ENCODE measurements around the gene KLF11.

KLF11 gene

DNA sequence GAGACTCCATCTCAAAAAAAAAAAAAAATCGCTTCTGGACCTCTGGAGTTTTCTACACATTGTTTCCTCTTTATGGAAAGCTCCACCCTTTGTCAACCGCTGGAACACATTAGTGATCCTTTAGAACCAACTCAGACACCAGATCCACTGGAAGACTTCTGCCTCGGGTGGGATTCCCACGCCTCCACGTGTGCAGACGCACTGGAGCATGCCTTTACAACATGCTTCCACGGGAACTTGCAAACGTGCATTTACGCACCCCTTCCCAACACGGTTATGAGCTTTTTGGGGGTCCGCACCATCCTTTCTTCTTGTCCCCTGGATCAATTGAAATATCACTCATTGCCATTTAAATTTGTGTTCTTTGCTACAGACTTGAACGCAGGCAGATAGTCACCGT lies 31.8 kb downstream of the KLF11 start:
- Histone ChIP-seq H3K9me3 (ENCODE audit: insufficient read depth, low read depth, low read length) (peaks cover 1% of the 10 kb centered on the region), H3K23ac (ENCODE audit: low read length) (no peak overlapping the region), H3K4me1 (ENCODE audit: control insufficient read depth in 1 of 2, insufficient read depth in 2 of 2, low read length in 2 of 2) (peaks cover 3 to 6% of the 10 kb centered on the region in 2 experiments), H4K91ac (ENCODE audit: low read depth, low read length) (no peak overlapping the region), H3K79me2 (ENCODE audit: control insufficient read depth, insufficient read depth, low read length, poor library complexity) (no peaks in the 10 kb centered on the region), H2BK12ac (ENCODE audit: low read length) (no peak overlapping the region), H3K36me3 (ENCODE audit: control insufficient read depth in 1 of 2, insufficient read depth in 2 of 2, low read length in 2 of 2) (no peaks in the 10 kb centered on the region), H2BK120ac (ENCODE audit: insufficient read depth, low read length, poor library complexity) (no peak overlapping the region), H2AK5ac (ENCODE audit: low read length) (no peak overlapping the region), H3K14ac (ENCODE audit: low read length) (no peak overlapping the region), H3K18ac (ENCODE audit: low read length) (no peak overlapping the region), H4K12ac (ENCODE audit: low read depth, low read length) (no peak overlapping the region), H3K4me3 (ENCODE audit: low read depth, low read length) (no peak overlapping the region), H3K27me3 (ENCODE audit: insufficient read depth, low read length) (peaks cover 22% of the 10 kb centered on the region), H3K4me2 (ENCODE audit: low read length) (no peak overlapping the region), H3K27ac (ENCODE audit: low read depth, low read length) (no peak overlapping the region), H4K8ac (ENCODE audit: low read depth, low read length) (no peak overlapping the region), H3K79me1 (ENCODE audit: low read length) (no peaks in the 10 kb centered on the region), H3K9ac (ENCODE audit: low read length) (no peak overlapping the region), H2BK5ac (ENCODE audit: low read depth, low read length, poor library complexity) (no peak overlapping the region), H2AFZ (ENCODE audit: insufficient read depth, low read length, poor library complexity) (no peak overlapping the region), H3K4ac (ENCODE audit: low read depth, low read length) (no peak overlapping the region)
- WGBS (ENCODE audit: extremely low coverage, insufficient coverage, insufficient read length) = no CpG with 5 or more reads among the region's 13 CpGs
- DNase-seq = no peak

DNA sequence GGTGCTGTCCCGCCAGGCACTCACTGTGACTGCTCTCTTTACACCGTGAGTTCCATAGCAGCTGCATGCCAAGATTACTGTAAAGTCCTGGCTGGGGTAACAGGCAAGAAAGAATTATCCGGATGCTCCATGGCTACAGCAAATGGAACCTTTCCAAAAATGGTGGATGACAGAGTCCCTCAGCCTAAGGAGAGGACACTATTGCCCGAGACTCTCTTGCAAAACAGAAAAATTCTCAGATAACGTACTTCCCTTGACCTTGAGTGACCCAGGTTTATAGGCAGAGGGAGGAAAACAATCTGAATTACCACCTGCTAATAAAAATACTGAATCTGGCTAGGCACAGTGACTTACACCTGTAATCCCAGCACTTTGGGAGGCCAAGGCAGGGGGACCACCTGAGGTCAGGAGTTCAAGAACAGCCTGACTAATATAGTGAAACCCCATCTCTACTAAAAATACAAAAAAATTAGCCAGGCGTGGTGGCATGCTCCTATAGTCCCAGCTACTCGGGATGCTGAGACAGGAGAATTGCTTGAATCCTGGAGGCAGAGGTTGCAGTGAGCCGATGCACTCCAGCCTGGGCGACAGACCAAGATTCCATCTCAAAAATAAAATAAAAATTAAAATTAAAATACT lies 32.3 kb downstream of the KLF11 start:
- H4K91ac ChIP-seq (ENCODE audit: low read depth, low read length) = no peak overlapping the region
- H3K14ac ChIP-seq (ENCODE audit: low read length) = no peak overlapping the region
- no peak overlapping the region for H4K8ac ChIP-seq (ENCODE audit: low read depth, low read length)
- no peak overlapping the region for H2BK5ac ChIP-seq (ENCODE audit: low read depth, low read length, poor library complexity)
- H3K79me1 ChIP-seq (ENCODE audit: low read length) = peaks cover 2% of the 10 kb centered on the region
- H3K27me3 ChIP-seq (ENCODE audit: insufficient read depth, low read length) = peaks cover 27% of the 10 kb centered on the region
- no peak overlapping the region for H2BK120ac ChIP-seq (ENCODE audit: insufficient read depth, low read length, poor library complexity)
- H2AFZ ChIP-seq (ENCODE audit: insufficient read depth, low read length, poor library complexity) = no peak overlapping the region
- no peak overlapping the region for H3K23ac ChIP-seq (ENCODE audit: low read length)
- no peak overlapping the region for H3K4me3 ChIP-seq (ENCODE audit: low read depth, low read length)
- no peak overlapping the region for H3K9ac ChIP-seq (ENCODE audit: low read length)
- H3K9me3 ChIP-seq (ENCODE audit: insufficient read depth, low read depth, low read length) = peaks cover 1% of the 10 kb centered on the region
- H3K18ac ChIP-seq (ENCODE audit: low read length) = no peak overlapping the region
- H3K4ac ChIP-seq (ENCODE audit: low read depth, low read length) = no peak overlapping the region
- peaks cover 2% of the 10 kb centered on the region for H3K79me2 ChIP-seq (ENCODE audit: control insufficient read depth, insufficient read depth, low read length, poor library complexity)
- peaks cover 7 to 9% of the 10 kb centered on the region in 2 experiments for H3K4me1 ChIP-seq (ENCODE audit: control insufficient read depth in 1 of 2, insufficient read depth in 2 of 2, low read length in 2 of 2)
- H3K4me2 ChIP-seq (ENCODE audit: low read length) = no peak overlapping the region
- no peaks in the 10 kb centered on the region for H3K36me3 ChIP-seq (ENCODE audit: control insufficient read depth in 1 of 2, insufficient read depth in 2 of 2, low read length in 2 of 2)
- H3K27ac ChIP-seq (ENCODE audit: low read depth, low read length) = no peak overlapping the region
- no peak for DNase-seq
- no peak overlapping the region for H4K12ac ChIP-seq (ENCODE audit: low read depth, low read length)
- H2BK12ac ChIP-seq (ENCODE audit: low read length) = no peak overlapping the region
- no peak overlapping the region for H2AK5ac ChIP-seq (ENCODE audit: low read length)
- no CpG with 5 or more reads among the region's 9 CpGs for WGBS (ENCODE audit: extremely low coverage, insufficient coverage, insufficient read length)

DNA sequence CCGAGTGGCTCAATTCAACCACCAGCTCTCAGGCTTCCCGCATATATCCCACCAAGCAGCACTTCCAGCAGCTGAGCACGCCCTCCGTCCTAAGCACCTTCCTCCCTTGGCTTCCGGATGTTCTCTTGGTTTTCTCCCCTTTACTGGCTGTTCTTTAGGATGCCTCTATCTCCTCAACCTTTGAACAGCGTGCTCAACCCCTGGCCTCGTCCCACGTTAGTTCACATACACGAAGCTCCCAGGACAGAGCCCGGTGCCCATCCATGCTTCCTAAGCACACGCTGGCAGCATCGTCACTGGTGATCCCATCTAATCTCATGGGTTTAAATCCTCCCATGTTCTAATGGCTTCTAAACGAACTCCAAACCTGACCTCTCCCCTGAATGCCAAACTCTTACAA lies 33.2 kb downstream of the KLF11 start:
- Histone ChIP-seq H3K4me1 (ENCODE audit: control insufficient read depth in 1 of 2, insufficient read depth in 2 of 2, low read length in 2 of 2) (peaks cover 8 to 10% of the 10 kb centered on the region in 2 experiments), H3K18ac (ENCODE audit: low read length) (no peak overlapping the region), H3K14ac (ENCODE audit: low read length) (no peak overlapping the region), H3K4ac (ENCODE audit: low read depth, low read length) (no peak overlapping the region), H4K8ac (ENCODE audit: low read depth, low read length) (no peak overlapping the region), H3K36me3 (ENCODE audit: control insufficient read depth in 1 of 2, insufficient read depth in 2 of 2, low read length in 2 of 2) (no peaks in the 10 kb centered on the region), H3K23ac (ENCODE audit: low read length) (no peak overlapping the region), H2BK120ac (ENCODE audit: insufficient read depth, low read length, poor library complexity) (no peak overlapping the region), H4K91ac (ENCODE audit: low read depth, low read length) (no peak overlapping the region), H3K9me3 (ENCODE audit: insufficient read depth, low read depth, low read length) (no peaks in the 10 kb centered on the region), H2AK5ac (ENCODE audit: low read length) (no peak overlapping the region), H3K27ac (ENCODE audit: low read depth, low read length) (no peak overlapping the region), H3K27me3 (ENCODE audit: insufficient read depth, low read length) (peaks cover 30% of the 10 kb centered on the region), H4K12ac (ENCODE audit: low read depth, low read length) (no peak overlapping the region), H2AFZ (ENCODE audit: insufficient read depth, low read length, poor library complexity) (no peak overlapping the region), H3K4me3 (ENCODE audit: low read depth, low read length) (no peak overlapping the region), H3K79me1 (ENCODE audit: low read length) (peaks cover 3% of the 10 kb centered on the region), H2BK5ac (ENCODE audit: low read depth, low read length, poor library complexity) (no peak overlapping the region), H2BK12ac (ENCODE audit: low read length) (no peak overlapping the region), H3K9ac (ENCODE audit: low read length) (no peak overlapping the region), H3K79me2 (ENCODE audit: control insufficient read depth, insufficient read depth, low read length, poor library complexity) (peaks cover 2% of the 10 kb centered on the region), H3K4me2 (ENCODE audit: low read length) (no peak overlapping the region)
- WGBS (ENCODE audit: extremely low coverage, insufficient coverage, insufficient read length) = no CpG with 5 or more reads among the region's 13 CpGs
- DNase-seq = no peak

DNA sequence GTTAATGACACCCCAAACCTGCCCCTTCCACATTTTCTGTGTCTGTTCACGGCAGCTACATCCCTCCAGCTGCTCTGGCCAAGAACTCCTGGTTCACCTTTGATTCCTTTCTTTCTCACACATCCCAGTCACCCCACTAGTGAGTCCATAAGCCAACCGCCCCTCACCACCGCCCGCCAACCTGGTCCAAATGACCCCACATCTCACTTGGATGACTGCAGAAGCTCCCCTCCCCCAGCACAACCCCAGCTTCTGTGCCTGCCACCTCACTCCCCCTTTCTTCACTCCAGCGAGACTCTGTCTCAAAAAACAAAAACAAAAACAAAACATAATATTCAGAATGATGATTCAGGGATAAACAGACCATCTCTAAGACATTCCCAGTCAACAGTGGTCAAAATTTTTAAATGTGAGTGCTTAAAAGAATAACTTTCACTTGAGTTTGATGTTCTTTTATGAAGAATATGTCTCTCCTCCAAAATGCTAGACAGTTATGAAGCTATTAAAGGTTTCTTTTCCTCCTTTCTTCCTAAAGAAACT lies 33.7 kb downstream of the KLF11 start:
- H3K4ac ChIP-seq (ENCODE audit: low read depth, low read length) = no peak overlapping the region
- no peak overlapping the region for H2AFZ ChIP-seq (ENCODE audit: insufficient read depth, low read length, poor library complexity)
- H4K12ac ChIP-seq (ENCODE audit: low read depth, low read length) = no peak overlapping the region
- DNase-seq = no peak
- H3K27me3 ChIP-seq (ENCODE audit: insufficient read depth, low read length) = peaks cover 30% of the 10 kb centered on the region
- H3K79me1 ChIP-seq (ENCODE audit: low read length) = peaks cover 3% of the 10 kb centered on the region
- H4K8ac ChIP-seq (ENCODE audit: low read depth, low read length) = no peak overlapping the region
- no peak overlapping the region for H2BK5ac ChIP-seq (ENCODE audit: low read depth, low read length, poor library complexity)
- WGBS (ENCODE audit: extremely low coverage, insufficient coverage, insufficient read length) = no CpG with 5 or more reads among the region's 5 CpGs
- H2BK120ac ChIP-seq (ENCODE audit: insufficient read depth, low read length, poor library complexity) = no peak overlapping the region
- no peak overlapping the region for H3K18ac ChIP-seq (ENCODE audit: low read length)
- H3K36me3 ChIP-seq (ENCODE audit: control insufficient read depth in 1 of 2, insufficient read depth in 2 of 2, low read length in 2 of 2) = no peaks in the 10 kb centered on the region
- no peak overlapping the region for H2BK12ac ChIP-seq (ENCODE audit: low read length)
- H3K79me2 ChIP-seq (ENCODE audit: control insufficient read depth, insufficient read depth, low read length, poor library complexity) = peaks cover 2% of the 10 kb centered on the region
- no peak overlapping the region for H3K4me2 ChIP-seq (ENCODE audit: low read length)
- H3K14ac ChIP-seq (ENCODE audit: low read length) = no peak overlapping the region
- no peak overlapping the region for H2AK5ac ChIP-seq (ENCODE audit: low read length)
- H4K91ac ChIP-seq (ENCODE audit: low read depth, low read length) = no peak overlapping the region
- no peak overlapping the region for H3K9ac ChIP-seq (ENCODE audit: low read length)
- no peaks in the 10 kb centered on the region for H3K9me3 ChIP-seq (ENCODE audit: insufficient read depth, low read depth, low read length)
- H3K23ac ChIP-seq (ENCODE audit: low read length) = no peak overlapping the region
- H3K4me1 ChIP-seq (ENCODE audit: control insufficient read depth in 1 of 2, insufficient read depth in 2 of 2, low read length in 2 of 2) = peaks cover 8 to 10% of the 10 kb centered on the region in 2 experiments
- H3K27ac ChIP-seq (ENCODE audit: low read depth, low read length) = no peak overlapping the region
- no peak overlapping the region for H3K4me3 ChIP-seq (ENCODE audit: low read depth, low read length)
